CD4-positive, alpha-beta T cell treated with Interferon alpha-2 for 1 hour (primary cell): Measurements from ENCODE around the gene METTL2A.
A peak's percentile ranks its signal among the peaks of the same experiment; 100 is the strongest.
"Not testable (repeated sequence)": the region's sequence is repeated elsewhere in the genome, so short reads cannot be mapped to it uniquely, and the experiment has no call there.

Source experiments
- DNase-seq, 2 donors: peaks; one replicate each; pipeline ENCODE4 v3.0.0-alpha.2; 2020 to 2022

Gene METTL2A, protein sequence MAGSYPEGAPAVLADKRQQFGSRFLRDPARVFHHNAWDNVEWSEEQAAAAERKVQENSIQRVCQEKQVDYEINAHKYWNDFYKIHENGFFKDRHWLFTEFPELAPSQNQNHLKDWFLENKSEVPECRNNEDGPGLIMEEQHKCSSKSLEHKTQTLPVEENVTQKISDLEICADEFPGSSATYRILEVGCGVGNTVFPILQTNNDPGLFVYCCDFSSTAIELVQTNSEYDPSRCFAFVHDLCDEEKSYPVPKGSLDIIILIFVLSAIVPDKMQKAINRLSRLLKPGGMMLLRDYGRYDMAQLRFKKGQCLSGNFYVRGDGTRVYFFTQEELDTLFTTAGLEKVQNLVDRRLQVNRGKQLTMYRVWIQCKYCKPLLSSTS

DNA sequence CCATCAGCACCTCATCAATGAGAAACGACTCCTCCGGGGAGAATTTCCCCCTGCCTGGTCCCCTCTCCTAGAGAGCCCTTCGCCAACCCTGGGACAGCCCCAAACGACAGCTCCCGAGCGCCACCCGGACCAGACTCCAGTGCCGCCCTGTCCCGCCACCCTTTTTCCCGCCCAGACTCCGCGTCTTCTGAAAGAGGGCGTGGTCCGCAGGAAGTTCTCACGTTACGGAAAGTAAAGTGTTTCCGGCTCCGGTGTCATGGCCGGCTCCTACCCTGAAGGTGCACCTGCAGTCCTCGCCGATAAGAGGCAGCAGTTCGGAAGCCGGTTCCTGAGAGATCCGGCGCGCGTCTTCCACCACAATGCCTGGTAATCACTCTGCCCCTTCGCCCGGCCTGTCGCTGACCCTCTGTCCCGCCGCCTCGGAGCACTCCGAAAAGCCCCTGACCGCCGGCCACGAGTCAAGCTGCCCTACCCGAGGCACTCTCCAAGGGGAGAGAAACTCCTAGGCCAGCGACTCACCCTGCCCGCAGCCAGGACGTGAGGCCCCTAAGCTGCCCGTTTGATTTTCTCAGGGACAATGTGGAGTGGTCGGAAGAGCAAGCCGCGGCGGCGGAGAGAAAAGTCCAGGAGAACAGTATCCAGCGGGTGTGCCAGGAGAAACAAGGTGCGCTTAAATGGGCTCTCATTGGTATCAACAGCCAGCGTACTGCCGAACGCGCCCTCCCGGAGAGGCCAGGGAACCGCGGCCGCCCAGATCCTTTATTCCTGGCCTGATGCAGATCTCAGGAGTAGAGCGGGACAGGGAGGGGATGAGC lies at the start of gene METTL2A:
Gene METTL2A, plus strand, starts transcription at position 251 of the 815 bp plus-strand sequence. Its CDS starts 6 bp downstream, at position 257.
- peak; percentile 83 to 88 for DNase-seq

DNA sequence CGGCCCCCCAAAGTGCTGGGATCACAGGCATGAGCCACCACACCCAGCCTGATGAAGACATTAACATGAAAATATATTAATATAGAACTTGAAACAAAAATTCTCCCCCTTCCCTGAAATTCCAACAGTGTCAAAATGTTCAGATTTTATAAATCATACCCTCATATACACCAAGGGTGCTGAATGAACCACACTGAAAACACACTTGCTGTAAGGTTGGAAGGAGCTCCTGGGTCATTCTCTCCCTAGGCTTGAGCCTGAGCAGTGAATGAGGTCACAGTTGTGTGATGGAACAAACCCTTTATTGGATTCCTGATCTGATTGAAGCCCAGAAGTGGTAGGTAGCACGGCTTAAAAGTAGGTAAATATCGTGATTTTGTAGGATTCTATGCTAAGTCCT lies 43.4 kb upstream of the METTL2A start, which contains the start of gene EFCAB3:
Gene EFCAB3, plus strand, starts transcription at position 301 of the 400 bp plus-strand sequence. CDS start 2,427 bp downstream, outside the sequence.
- no peak for DNase-seq

DNA sequence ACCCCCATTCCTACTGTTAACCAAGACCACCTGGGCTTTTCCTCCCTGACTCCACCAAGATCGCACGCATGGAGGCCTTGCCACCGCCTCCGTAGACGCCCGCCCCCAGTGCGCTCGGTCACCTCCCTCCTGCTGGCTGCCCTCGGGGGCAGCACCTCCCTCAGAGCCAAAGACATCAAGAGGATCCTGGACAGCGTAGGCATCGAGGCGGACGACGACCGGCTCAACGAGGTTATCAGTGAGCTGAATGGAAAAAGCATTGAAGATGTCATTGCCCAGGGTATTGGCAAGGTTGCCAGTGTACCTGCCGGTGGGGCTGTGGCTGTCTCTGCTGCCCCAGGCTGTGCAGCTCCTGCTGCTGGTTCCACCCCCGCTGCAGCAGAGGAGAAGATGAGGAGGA lies 42.1 kb upstream of the METTL2A start:
- DNase-seq = no peak

DNA sequence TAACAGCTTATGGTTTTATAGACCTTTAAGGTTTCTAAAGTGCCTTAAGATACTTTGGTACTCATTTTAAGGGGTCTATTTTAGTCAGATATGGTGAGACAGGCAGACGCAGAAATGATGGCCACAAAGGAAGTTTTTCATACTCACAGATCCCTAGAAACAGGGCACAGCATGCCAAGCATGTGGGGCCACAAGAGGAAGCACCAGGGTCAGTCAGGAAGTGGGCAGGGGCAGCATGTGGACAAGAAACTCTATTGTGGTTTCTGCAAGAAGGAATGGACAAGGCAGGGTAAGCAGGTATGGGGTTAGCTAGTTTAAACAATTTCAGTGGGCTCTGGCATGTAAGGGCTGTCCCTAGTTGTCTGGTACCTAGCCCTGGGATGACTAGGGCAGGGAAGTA lies 34.8 kb upstream of the METTL2A start:
- DNase-seq = no peak

DNA sequence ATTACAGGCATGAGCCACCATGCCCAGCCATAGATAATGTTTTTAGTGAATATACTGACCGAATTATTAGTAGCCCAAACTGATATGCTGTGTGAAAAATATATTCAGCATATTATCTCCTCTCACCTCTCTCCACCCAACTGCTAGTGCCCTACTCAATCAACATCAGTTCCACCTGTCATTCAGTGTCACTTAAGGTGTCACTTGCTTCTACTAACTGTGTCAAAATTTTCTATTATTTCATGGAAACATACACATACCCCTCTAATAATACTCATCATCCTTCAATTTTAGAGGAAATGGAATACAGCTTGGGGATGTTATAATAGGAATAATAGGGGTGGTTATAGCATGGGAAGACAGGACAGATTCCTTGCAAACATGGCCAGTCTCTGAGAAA lies 30.8 kb upstream of the METTL2A start:
- DNase-seq = no peak

DNA sequence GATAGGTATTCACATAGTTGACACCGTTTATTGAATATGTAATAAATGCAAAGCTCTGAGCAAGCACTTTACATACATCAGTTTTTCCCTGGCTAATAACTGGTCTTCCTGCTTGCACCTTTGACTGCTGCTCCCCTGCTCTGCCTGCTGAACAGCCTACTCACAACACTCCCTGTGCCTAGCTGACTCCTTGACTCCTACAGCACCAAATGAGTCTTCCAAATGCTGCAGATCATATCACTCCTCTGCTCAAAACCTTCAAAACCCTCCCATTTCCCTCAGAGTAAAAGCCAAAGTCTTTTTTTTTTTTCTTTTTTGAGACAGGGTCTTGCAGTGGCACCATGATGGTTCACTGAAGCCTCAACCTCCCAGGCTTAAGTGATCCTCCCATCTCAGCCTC lies 24.8 kb upstream of the METTL2A start:
- no peak for DNase-seq

DNA sequence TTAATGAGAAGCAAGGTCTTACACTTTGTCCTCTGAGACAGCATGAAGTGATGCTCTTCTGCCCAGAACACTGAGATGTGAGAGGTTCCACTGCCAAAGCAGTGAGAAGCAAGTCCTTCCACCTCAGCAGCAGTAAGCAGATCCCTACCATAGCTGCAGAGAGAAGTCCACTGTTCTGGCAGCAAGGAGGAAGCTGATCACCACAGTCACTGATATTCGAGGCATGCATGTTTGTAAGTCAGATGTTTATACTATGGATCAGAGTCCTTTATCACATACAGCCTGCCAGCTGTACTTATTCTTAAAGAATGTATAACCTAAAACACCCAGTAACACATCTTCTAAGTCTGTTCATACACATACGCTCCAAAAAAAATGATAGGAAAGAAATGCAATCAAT lies 18.2 kb upstream of the METTL2A start:
- no peak for DNase-seq

DNA sequence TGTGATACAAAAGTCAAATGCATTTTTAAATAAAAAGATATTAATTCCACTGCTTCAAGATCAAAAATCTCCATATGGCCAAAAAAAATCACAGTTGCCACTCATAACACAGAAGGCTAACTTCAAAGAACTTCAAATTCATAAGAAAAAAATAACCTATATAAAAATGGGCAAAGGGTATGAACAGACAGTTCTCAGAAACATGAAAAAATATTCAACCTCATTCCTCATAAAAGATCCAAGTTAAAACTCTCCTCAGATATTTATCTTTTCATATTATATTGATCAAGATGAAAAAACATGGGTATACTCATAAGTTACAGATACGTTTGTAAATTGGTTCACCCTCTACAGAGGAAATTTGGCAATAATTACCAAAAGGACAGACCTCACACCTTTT lies 10.6 kb upstream of the METTL2A start:
- not testable (repeated sequence) for DNase-seq

DNA sequence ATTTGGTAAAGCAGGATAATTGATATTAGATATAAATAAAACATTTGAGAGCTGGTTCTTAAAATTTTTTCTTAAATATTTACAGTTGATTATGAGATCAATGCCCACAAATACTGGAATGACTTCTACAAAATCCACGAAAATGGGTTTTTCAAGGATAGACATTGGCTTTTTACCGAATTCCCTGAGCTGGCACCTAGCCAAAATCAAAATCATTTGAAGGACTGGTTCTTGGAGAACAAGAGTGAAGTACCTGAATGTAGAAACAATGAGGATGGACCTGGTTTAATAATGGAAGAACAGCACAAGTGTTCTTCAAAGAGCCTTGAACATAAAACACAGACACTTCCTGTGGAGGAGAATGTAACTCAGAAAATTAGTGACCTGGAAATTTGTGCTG lies 2.5 kb downstream of the METTL2A start:
- DNase-seq = not testable (repeated sequence)

DNA sequence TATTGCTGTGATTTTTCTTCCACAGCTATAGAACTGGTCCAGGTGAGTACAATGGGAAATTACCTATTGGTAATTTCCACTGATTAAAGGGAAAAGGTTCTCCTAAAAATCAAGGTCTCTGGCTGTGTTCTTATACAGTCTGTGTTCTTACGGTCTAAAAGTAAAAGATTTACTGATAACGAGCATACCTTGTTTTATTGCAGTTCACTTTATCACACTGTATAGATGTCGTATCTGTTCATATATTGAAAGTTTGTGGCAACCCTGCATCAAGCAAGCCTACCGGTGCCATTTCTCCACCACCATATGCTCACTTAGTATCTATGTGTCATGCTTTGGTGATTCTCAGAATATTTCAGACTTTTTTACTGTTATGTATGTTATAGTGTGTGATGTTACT lies 11.6 kb downstream of the METTL2A start:
- DNase-seq = not testable (repeated sequence)

DNA sequence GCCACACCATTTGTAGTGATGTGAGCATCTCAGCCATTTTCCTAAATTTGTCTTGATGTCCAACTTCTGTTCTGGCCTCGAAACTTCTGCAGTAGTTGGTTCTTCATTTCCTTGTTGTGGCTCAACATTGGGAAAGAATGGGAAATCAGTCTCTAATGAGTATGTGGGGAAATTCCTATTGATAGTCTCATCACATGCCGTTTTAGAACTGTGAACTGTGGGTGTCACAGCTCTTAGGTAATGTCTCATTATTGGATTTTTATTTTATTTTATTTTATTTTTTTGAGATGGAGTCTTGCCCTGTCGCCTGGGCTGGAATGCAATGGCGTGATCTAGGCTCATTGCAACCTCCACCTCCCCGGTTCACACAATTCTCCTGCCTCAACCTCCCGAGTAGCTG lies 17.5 kb downstream of the METTL2A start:
- not testable (repeated sequence) for DNase-seq

DNA sequence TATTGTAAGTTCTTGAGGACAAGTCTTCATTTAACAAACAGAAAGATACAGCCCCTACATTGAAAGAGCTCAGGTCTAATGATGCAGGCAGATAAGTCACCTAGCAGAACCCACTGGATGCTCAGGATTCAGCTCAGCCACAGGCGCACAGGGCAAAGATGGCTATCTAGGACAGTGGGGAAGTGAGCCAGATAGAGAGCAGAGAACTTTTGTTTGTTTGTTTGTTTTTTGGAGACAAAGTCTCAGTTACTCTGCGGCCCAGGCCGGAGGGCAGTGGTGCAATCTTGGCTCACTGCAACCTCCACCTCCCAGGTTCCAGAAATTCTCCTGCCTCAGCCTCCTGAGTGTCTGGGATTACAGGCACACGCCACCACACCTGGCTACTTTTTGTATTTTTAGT lies 20.4 kb downstream of the METTL2A start:
- DNase-seq = no peak

DNA sequence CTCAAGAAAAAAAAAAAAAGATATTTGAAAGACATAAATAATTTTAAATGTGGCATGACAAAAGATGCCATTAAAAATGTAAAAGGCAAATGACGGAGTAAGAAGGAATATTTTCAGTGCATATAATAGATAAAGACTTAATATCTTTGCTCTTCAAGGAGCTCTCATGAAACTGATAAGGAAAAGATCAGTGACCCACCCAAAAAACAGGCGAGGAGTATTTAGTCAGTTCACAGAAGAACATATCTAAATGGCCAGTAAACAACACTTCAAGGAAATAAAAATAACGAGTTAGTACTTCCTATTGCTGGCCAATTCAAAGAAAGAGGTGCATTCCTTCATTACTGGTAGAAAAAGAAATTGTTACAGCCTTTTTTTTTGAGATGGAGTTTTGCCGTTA lies 22.1 kb downstream of the METTL2A start:
- not testable (repeated sequence) for DNase-seq

DNA sequence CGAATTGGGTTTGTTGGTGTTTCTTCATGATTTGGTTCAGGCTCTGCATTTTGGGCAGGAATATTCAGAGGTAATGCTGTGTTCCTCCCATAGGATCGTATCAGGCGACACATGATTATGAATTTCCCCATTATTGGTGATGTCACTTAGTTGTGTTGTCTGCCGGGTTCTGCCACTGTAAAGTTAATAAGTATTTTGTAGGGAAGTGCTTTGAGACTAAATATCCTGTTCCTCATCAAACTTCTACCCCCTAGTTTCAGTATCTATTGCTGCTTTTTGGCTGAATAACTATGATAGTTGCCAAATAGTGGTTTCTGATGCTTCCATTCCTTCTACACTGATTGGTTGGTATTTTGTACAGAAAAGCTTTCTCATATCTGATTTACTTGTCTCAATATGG lies 28.5 kb downstream of the METTL2A start:
- DNase-seq = not testable (repeated sequence)

DNA sequence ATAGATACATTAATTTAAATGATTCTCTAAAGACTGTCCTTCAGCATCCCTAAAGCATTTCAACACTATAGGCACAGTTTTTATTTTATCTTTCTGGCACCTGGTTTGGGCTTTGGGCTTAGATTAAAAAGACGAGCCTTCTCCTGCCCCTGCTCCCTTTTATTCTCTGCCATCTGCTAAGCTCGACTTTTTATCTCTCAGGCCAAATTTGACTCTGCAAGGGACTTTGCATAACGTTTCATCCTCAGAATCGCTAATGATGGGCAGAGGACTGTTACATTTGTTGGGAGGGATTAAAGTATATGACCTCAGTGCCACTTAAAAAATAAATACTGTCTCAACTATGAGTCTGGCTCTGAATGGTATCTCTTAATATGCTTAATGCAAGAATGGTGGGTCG lies 29.3 kb downstream of the METTL2A start:
- DNase-seq = not testable (repeated sequence)

DNA sequence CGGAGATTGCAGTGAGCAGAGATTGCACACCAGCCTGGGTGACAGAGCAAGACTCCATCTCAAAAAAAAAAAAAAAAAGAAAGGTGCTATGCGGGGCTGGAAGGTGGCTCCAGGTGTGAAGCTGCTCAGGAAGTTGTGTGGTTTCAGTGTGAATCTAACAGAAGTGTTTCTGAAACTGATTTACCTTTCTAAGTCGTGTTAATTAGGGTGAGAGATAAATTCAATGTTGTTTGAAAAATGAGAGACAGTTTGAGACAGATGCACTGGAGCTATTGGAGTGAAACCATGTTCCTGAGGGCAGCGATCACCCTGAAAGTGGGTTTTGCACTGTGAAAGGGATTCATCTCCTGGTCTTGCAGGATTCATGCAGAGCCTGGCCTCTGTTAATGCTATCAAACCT lies 30.0 kb downstream of the METTL2A start:
- DNase-seq = peak in 1 of 2 donors; percentile 38

DNA sequence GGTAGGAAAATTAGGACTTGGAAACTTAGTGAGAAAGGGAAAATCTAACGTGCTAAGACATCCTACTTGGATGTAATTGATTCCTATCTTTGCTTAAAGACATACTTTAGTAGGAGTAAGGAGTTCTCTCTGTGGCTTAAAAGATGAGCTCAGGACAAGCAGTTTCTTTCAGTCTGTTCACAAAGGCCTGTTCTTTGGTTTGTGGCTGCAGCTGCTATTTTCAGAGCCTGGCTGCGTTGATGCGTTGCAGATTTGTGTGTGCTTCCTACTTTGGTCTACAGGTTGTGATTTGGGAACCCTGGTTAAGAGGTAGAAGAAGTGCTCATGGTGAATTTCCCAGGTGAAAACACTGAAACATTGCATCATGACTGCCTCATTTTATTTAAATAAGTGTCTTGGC lies 30.4 kb downstream of the METTL2A start:
- not testable (repeated sequence) for DNase-seq

DNA sequence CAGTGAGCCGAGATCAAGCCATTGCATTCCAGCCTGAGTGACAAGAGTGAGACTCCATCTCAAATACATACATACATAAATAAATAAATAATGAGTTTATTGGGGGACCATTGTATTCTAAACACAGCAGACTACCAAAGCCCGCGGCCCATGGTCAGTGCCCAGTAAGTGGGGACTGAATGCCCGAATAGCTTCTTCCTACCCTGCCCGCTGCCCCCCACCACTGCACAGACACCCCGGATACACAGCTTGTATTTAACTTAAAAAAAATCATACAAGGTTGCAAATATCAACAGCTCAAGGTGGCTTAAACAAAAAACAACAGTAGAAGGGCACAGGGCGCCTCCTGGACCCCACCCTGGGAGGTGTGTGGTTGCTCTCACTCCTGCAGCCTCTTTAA lies 32.3 kb downstream of the METTL2A start:
- DNase-seq = no peak

DNA sequence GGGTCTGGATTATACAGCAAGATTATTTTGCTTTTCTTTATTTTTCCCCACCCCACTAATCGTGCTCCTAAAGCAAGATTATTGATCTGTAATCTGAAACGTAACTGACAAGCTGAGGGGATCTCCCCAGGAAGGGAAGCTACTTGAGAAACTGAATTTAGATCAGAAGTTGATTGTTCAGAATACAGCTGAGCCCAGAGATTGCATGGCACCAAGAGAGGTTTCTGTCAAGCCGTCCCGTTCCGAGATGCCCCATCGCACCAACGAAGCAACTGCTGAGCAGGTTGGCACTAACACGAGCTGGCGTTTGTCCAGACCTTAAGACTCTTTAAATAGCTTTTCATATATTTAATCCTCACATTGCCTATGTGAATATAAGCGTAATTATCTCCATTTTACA lies 34.8 kb downstream of the METTL2A start:
- DNase-seq = not testable (repeated sequence)

DNA sequence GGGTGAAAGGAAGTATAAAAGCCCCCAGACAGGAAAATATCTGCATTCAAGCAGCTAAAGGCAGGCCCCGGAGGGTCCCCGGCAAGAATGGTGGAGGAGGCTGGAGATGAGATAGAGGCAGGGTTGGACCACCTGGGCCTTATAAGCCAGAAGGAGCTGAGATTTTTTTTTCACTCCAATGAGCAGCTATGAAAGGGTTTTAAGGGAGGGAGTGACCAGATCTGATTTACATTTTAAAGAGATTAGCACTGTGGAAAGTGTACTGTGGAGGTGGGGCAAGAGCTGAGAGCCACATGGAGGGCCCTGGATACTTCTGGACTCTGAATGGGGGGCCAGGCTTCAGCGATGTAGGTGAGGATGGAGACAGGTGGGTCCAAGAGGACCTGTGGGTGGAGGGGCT lies 40.7 kb downstream of the METTL2A start:
- DNase-seq = not testable (repeated sequence)

DNA sequence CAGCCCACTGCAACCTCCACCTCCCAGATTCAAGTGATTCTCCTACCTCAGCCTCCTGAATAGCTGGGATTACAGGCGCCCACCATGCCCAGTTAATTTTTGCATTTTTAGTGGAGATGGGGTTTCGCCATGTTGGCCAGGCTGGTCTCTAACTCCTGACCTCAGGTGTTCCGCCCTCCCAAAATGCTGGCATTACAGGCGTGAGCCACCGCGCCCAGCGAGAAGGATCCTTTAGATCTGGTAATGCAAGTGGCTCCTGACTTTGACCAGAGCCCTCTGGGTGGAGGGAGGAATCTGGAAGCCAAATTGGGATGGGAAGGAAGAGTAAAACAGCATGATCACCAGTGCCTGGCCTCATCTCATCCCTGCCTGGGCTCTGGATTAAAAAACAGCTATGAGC lies 41.6 kb downstream of the METTL2A start:
- DNase-seq = not testable (repeated sequence)

DNA sequence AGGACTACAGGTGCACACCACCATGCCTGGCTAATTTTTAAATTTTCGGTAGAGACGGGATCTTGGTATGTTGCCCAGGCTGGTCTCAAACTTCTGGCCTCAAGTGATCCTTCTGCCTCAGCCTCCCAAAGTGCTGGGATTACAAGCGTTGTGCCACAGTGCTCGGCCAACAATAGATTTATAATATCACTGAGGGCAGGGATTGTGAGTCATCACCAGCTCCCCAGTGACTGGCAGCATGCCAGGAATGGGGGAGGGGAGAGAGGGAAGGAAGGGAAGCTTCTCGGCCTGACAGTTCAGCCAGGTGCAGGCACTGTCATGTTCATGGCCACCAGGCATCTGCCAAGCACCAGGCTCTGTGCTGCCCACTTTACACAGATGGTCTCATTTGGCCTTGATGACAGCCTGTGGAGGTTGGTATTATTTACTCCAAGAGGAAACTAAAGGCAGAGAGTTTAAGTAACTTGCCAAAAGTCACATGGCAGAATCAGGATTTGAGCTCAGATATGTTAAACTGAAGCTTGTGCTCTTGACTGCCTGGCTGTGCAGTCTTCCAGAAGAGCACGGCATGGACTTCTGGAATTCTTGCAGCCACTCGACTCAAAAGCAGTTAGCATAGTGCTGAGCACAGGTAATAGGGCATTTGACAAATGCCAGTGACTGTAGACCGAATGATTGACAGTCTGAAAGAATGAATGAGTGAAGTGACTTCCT lies 47.1 kb downstream of the METTL2A start:
- DNase-seq = peak; percentile 53 to 68

DNA sequence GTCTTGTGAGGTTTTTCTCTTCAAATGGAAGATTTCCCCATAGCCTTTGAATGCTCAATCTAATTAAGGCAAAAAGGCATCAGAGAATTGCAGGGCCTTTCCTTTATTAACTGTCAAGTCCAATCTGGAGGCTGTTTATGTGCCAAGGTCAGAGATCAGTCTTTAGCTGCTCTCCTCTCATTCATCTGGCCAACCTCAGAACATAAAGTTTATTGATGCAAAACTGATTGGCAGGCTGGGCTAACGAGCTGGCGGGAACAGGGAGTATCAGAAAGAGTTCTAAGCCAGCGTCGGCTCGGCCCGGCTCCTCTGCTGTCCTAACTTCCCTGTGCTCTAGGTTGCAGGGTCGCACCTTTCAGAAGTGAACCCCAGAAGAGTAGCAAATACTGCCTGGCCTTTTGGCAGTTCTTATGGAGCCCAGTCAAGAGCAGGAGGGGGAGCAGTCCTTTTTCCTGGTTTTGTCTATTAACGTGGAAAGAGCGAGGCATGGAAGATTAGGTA lies 47.7 kb downstream of the METTL2A start:
- DNase-seq = not testable (repeated sequence)
